Brain microvascular endothelial cell (primary cell): ENCODE results near the gene SPDYE6.
"Not testable (repeated sequence)": the region's sequence is repeated elsewhere in the genome, so short reads cannot be mapped to it uniquely, and the experiment has no call there.

Experiments
- DNase-seq: peaks from one replicate; pipeline ENCODE4 v3.0.0-alpha.2; 2020
- H3K27ac ChIP-seq: fragments of 250-450 bp; sonication (Bioruptor Pico); 2 replicates; pipeline ENCODE4 v1.5.1; 2020; ENCODE audit warnings: mild to moderate bottlenecking, moderate library complexity
- H3K27me3 ChIP-seq: fragments of 250-450 bp; sonication (Bioruptor Pico); replicated peaks from 2 replicates; pipeline ENCODE4 v1.5.1; 2020; ENCODE audit warnings: mild to moderate bottlenecking
- H3K36me3 ChIP-seq: fragments of 250-450 bp; sonication (Bioruptor Pico); replicated peaks from 2 replicates; pipeline ENCODE4 v1.5.1; 2020; ENCODE audit warnings: mild to moderate bottlenecking
- H3K4me3 ChIP-seq: 2 replicates; pipeline ENCODE4 v1.5.1; 2011; ENCODE audit warnings: low read depth, mild to moderate bottlenecking, control low read depth, low read length, moderate library complexity
- CTCF ChIP-seq: IDR thresholded peaks from 2 replicates; pipeline ENCODE4 v1.5.1; 2011; ENCODE audit warnings: low read depth, mild to moderate bottlenecking, moderate library complexity, low read length, control low read depth, inconsistent platforms; ENCODE audit errors: missing control alignments
- in situ Hi-C: cut with HindIII; loops from 2 replicates; pipeline ENCODE4 v1.10.0; 2017; ENCODE audit warnings: low sequenced_read_pairs, low pct_ligation_motif_present

Gene SPDYE6, protein sequence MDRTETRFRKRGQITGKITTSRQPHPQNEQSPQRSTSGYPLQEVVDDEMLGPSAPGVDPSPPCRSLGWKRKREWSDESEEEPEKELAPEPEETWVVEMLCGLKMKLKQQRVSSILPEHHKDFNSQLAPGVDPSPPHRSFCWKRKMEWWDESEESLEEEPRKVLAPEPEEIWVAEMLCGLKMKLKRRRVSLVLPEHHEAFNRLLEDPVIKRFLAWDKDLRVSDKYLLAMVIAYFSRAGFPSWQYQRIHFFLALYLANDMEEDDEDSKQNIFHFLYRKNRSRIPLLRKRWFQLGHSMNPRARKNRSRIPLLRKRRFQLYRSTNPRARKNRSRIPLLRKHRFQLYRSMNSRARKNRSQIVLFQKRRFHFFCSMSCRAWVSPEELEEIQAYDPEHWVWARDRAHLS

GRCh38 chr7:102356344-102356743 is at the start of gene SPDYE6:
SPDYE6 (minus strand) TSS chr7:102356444; CDS start chr7:102356023, 421 bp downstream.
- H3K4me3 ChIP-seq, DNase-seq, H3K27ac ChIP-seq, H3K27me3 ChIP-seq, in situ Hi-C loops, H3K36me3 ChIP-seq: not testable (repeated sequence)

GRCh38 chr7:102404862-102405188 is 48.6 kb upstream of the SPDYE6 start:
- H3K27ac ChIP-seq, H3K27me3 ChIP-seq, in situ Hi-C loops, DNase-seq, H3K4me3 ChIP-seq: not testable (repeated sequence)
- H3K36me3 ChIP-seq: peaks cover 74% of the 10 kb centered on the region

GRCh38 chr7:102404005-102404861 is 48.0 kb upstream of the SPDYE6 start:
- Histone ChIP-seq H3K4me3 (no peak overlapping the region), H3K27me3 (no peaks in the 10 kb centered on the region), H3K27ac (no peak overlapping the region), H3K36me3 (peaks cover 75% of the 10 kb centered on the region)
- peak; percentile 74 for TF ChIP-seq CTCF
- DNase-seq: peak; percentile 16
- in situ Hi-C loops: no loop called here

DNA sequence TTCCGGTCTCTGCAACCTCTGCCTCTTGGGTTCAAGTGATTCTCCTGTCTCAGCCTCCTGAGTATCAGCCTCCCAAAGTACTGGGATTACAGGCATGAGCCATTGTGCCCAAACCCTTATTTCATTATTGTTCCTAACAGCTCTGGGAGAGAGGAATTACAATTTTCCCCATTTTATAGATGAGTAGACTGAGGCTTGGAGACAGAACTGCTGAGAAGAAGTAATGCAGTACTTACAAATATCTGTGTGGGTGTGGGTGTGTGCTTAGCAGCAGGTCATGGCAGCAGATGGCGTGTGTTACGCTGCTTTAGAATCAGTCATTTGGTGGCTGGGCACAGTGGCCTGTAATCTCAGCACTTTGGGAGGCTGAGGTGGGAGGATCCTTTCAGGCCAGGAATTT is 47.3 kb upstream of the SPDYE6 start:
- no peaks in the 10 kb centered on the region for H3K27me3 ChIP-seq
- H3K36me3 ChIP-seq: peaks cover 70% of the 10 kb centered on the region
- no peak for TF ChIP-seq CTCF
- H3K4me3 ChIP-seq: no peak overlapping the region
- no peak overlapping the region for H3K27ac ChIP-seq
- in situ Hi-C loops: no loop called here
- no peak for DNase-seq

DNA sequence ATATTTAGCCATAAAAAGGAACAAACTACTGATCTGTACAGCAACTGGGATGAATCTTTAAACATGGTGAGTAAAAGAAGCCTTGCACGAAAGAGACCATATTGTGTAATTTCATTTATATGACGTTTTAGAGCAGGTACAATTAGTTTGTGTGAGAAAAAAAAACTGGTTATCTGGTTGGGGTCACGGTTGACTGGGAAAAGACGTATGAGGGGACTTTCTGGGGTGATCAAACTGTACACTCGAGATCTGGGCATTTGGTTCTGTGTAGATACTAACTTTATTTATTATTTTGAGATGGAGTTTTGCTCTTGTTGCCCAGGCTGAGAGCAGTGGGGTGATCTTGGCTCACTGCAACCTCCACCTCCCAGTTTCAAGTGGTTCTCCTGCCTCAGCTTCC is 44.1 kb upstream of the SPDYE6 start:
- in situ Hi-C loops: no loop called here
- no peaks in the 10 kb centered on the region for H3K27me3 ChIP-seq
- DNase-seq: no peak
- no peak overlapping the region for H3K4me3 ChIP-seq
- no peak for TF ChIP-seq CTCF
- H3K36me3 ChIP-seq: peaks cover 45% of the 10 kb centered on the region
- no peak overlapping the region for H3K27ac ChIP-seq

- TF ChIP-seq CTCF: no peak
- Histone ChIP-seq H3K36me3 (peaks cover 31% of the 10 kb centered on the region), H3K4me3 (no peak overlapping the region), H3K27ac (no peak overlapping the region), H3K27me3 (no peaks in the 10 kb centered on the region)
- in situ Hi-C loops: loop anchor here (10.0 kb wide), 1 partner anchor 114 kb away; the partner anchor contains the start of gene SH2B2
- DNase-seq: no peak
Measured at GRCh38 chr7:102398543-102398942, 42.3 kb upstream of the SPDYE6 start.
